ENCODE results near the gene PHACTR3.

PHACTR3 gene

DNA sequence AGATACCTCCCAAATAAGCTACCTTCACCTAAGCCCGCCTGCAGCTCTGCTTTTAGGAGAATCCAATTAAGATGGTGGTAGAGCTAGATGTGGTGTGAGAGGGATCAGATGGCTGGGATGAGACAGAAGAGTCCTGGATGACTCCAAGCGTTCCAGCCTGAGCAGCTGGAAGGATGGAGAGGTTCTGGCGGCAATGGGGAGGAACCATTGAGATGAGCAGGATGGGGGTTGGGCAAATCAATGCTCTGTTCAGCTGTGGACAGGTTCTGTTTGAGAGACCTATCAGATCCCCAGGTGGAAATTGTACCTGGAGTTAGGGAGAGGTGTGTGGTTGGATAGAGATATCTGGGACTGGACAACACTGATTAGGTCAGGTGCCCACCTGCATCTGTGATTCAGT lies 23.0 kb downstream of the PHACTR3 start:
- Histone ChIP-seq H2AFZ (ENCODE audit: low read depth, low read length) (no peak overlapping the region), H3K4me3 (ENCODE audit: insufficient read depth in 1 of 2, low read depth in 1 of 2, low read length in 2 of 2) (no peak overlapping the region), H3K79me1 (replicated peaks; ENCODE audit: low read length, poor library complexity, severe bottlenecking) (no peaks in the 10 kb centered on the region), H3K4me1 (ENCODE audit: control insufficient read depth, insufficient read depth, low read depth, low read length) (peaks cover 1% of the 10 kb centered on the region), H2BK15ac (ENCODE audit: low read depth, poor library complexity, severe bottlenecking) (no peak overlapping the region), H3K4me2 (ENCODE audit: low read length, poor library complexity, severe bottlenecking) (no peak overlapping the region), H3K4ac (ENCODE audit: low read depth in 1 of 2, low read length in 2 of 2) (no peak overlapping the region), H3K14ac (ENCODE audit: low read length in 2 of 2) (no peak overlapping the region), H3K9ac (ENCODE audit: low read length) (no peak overlapping the region), H3K18ac (ENCODE audit: low read depth in 1 of 2, low read length in 2 of 2) (no peak overlapping the region), H3K36me3 (ENCODE audit: control insufficient read depth in 1 of 2, insufficient read depth in 2 of 2, low read depth in 1 of 2, low read length in 2 of 2) (peaks cover 0 to 3% of the 10 kb centered on the region in 2 experiments), H2BK120ac (ENCODE audit: low read depth, low read length) (no peak overlapping the region), H2BK5ac (ENCODE audit: low read depth, low read length, poor library complexity, severe bottlenecking) (no peak overlapping the region), H2AK5ac (ENCODE audit: low read length, severe bottlenecking) (no peak overlapping the region), H2BK12ac (ENCODE audit: low read length in 2 of 2) (no peak overlapping the region), H4K91ac (ENCODE audit: low read length) (no peak overlapping the region), H3K23ac (ENCODE audit: low read length in 2 of 2) (no peak overlapping the region), H3K27ac (ENCODE audit: low read length, poor library complexity, severe bottlenecking) (no peak overlapping the region), H3K27me3 (ENCODE audit: control insufficient read depth in 1 of 2, insufficient read depth in 1 of 2, low read length in 2 of 2) (peaks cover 0 to 20% of the 10 kb centered on the region in 2 experiments), H4K8ac (ENCODE audit: low read length) (no peak overlapping the region), H3K9me3 (ENCODE audit: control insufficient read depth, low read length) (no peaks in the 10 kb centered on the region)
- no peak for DNase-seq
- 43% methylated on average over 3 of the region's 3 CpGs for WGBS

GRCh38 chr20:59628171-59628570 lies 23.8 kb downstream of the PHACTR3 start:
- Histone ChIP-seq H3K23ac (ENCODE audit: low read length in 2 of 2) (no peak overlapping the region), H2BK12ac (ENCODE audit: low read length in 2 of 2) (no peak overlapping the region), H2BK15ac (ENCODE audit: low read depth, poor library complexity, severe bottlenecking) (no peak overlapping the region), H3K4me3 (ENCODE audit: insufficient read depth in 1 of 2, low read depth in 1 of 2, low read length in 2 of 2) (peak overlapping the region in 1 of 2 experiments; percentile 21), H3K18ac (ENCODE audit: low read depth in 1 of 2, low read length in 2 of 2) (no peak overlapping the region), H3K79me1 (replicated peaks; ENCODE audit: low read length, poor library complexity, severe bottlenecking) (no peaks in the 10 kb centered on the region), H3K4me1 (ENCODE audit: control insufficient read depth, insufficient read depth, low read depth, low read length) (peaks cover 1% of the 10 kb centered on the region), H3K36me3 (ENCODE audit: control insufficient read depth in 1 of 2, insufficient read depth in 2 of 2, low read depth in 1 of 2, low read length in 2 of 2) (peaks cover 0 to 3% of the 10 kb centered on the region in 2 experiments), H2AFZ (ENCODE audit: low read depth, low read length) (no peak overlapping the region), H3K27me3 (ENCODE audit: control insufficient read depth in 1 of 2, insufficient read depth in 1 of 2, low read length in 2 of 2) (peaks cover 0 to 25% of the 10 kb centered on the region in 2 experiments), H3K4me2 (ENCODE audit: low read length, poor library complexity, severe bottlenecking) (no peak overlapping the region), H2BK120ac (ENCODE audit: low read depth, low read length) (no peak overlapping the region), H3K27ac (ENCODE audit: low read length, poor library complexity, severe bottlenecking) (no peak overlapping the region), H2BK5ac (ENCODE audit: low read depth, low read length, poor library complexity, severe bottlenecking) (no peak overlapping the region), H3K14ac (ENCODE audit: low read length in 2 of 2) (no peak overlapping the region), H4K8ac (ENCODE audit: low read length) (no peak overlapping the region), H4K91ac (ENCODE audit: low read length) (peak overlapping the region; percentile 9), H2AK5ac (ENCODE audit: low read length, severe bottlenecking) (no peak overlapping the region), H3K9ac (ENCODE audit: low read length) (no peak overlapping the region), H3K4ac (ENCODE audit: low read depth in 1 of 2, low read length in 2 of 2) (no peak overlapping the region), H3K9me3 (ENCODE audit: control insufficient read depth, low read length) (no peaks in the 10 kb centered on the region)
- DNase-seq, result no peak
- WGBS, result 66% methylated on average over 15 of the region's 15 CpGs

DNA sequence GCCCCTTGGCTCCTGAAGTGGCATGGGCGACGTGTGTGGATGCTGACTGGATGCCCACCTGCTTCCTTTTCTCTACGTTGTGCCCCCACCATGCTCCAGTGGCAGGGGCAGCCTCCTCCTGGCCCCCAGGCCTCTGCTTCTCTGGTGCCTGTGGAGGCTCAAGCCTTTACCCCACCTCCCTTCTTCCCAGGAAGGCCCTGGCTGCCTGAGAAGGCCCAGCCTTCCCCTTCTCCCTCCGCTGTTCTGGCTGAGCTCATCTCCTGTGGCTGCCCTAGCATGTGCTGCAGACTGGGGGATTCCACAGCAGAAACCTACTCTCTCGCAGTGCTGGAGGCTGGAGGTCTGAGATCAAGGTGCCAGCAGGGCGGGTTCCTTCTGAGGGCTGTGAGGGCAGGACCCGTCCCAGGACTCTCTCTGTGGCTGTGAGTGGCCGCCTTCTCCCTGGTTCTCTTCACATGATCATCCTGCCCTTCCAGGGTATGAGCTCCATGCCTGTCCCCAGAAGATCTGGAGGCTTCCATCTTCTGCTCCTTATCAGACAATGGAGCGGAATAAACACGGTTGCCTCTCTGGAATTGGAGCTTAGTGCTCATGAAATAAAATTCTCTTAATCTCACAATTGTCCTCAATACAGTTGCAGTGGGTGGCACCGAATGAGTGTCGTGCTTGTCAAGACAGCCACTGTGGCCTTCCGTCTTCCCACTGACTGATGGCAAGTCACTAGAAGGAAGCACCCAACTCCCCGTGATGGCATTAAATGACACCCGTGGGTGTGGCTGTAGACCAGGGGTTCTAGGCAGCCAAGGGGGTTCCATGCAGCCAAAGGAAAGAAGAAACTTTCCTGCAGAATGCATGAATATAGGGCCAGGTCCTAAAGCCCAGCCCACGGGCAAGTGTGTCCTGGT lies 25.1 kb downstream of the PHACTR3 start:
- no peak overlapping the region for H3K9ac ChIP-seq (ENCODE audit: low read length)
- H3K14ac ChIP-seq (ENCODE audit: low read length in 2 of 2), result no peak overlapping the region
- no peaks in the 10 kb centered on the region for H3K9me3 ChIP-seq (ENCODE audit: control insufficient read depth, low read length)
- no peak overlapping the region for H2AFZ ChIP-seq (ENCODE audit: low read depth, low read length)
- H2BK5ac ChIP-seq (ENCODE audit: low read depth, low read length, poor library complexity, severe bottlenecking), result no peak overlapping the region
- H2AK5ac ChIP-seq (ENCODE audit: low read length, severe bottlenecking), result no peak overlapping the region
- H3K79me1 ChIP-seq (replicated peaks; ENCODE audit: low read length, poor library complexity, severe bottlenecking), result no peaks in the 10 kb centered on the region
- no peak overlapping the region for H2BK15ac ChIP-seq (ENCODE audit: low read depth, poor library complexity, severe bottlenecking)
- peaks cover 1% of the 10 kb centered on the region for H3K4me1 ChIP-seq (ENCODE audit: control insufficient read depth, insufficient read depth, low read depth, low read length)
- peaks cover 0 to 23% of the 10 kb centered on the region in 2 experiments for H3K27me3 ChIP-seq (ENCODE audit: control insufficient read depth in 1 of 2, insufficient read depth in 1 of 2, low read length in 2 of 2)
- H2BK12ac ChIP-seq (ENCODE audit: low read length in 2 of 2), result no peak overlapping the region
- DNase-seq, result no peak
- no peak overlapping the region for H4K8ac ChIP-seq (ENCODE audit: low read length)
- H3K23ac ChIP-seq (ENCODE audit: low read length in 2 of 2), result no peak overlapping the region
- 63% methylated on average over 15 of the region's 16 CpGs for WGBS
- H3K4ac ChIP-seq (ENCODE audit: low read depth in 1 of 2, low read length in 2 of 2), result no peak overlapping the region
- H3K4me2 ChIP-seq (ENCODE audit: low read length, poor library complexity, severe bottlenecking), result no peak overlapping the region
- no peak overlapping the region for H3K18ac ChIP-seq (ENCODE audit: low read depth in 1 of 2, low read length in 2 of 2)
- H4K91ac ChIP-seq (ENCODE audit: low read length), result no peak overlapping the region
- H3K4me3 ChIP-seq (ENCODE audit: insufficient read depth in 1 of 2, low read depth in 1 of 2, low read length in 2 of 2), result no peak overlapping the region
- H2BK120ac ChIP-seq (ENCODE audit: low read depth, low read length), result no peak overlapping the region
- H3K36me3 ChIP-seq (ENCODE audit: control insufficient read depth in 1 of 2, insufficient read depth in 2 of 2, low read depth in 1 of 2, low read length in 2 of 2), result peaks cover 0 to 3% of the 10 kb centered on the region in 2 experiments
- no peak overlapping the region for H3K27ac ChIP-seq (ENCODE audit: low read length, poor library complexity, severe bottlenecking)

GRCh38 chr20:59630526-59630925 lies 26.2 kb downstream of the PHACTR3 start:
- no peak overlapping the region for H3K23ac ChIP-seq (ENCODE audit: low read length in 2 of 2)
- H3K14ac ChIP-seq (ENCODE audit: low read length in 2 of 2), result no peak overlapping the region
- peaks cover 0 to 3% of the 10 kb centered on the region in 2 experiments for H3K36me3 ChIP-seq (ENCODE audit: control insufficient read depth in 1 of 2, insufficient read depth in 2 of 2, low read depth in 1 of 2, low read length in 2 of 2)
- DNase-seq, result no peak
- H2AFZ ChIP-seq (ENCODE audit: low read depth, low read length), result no peak overlapping the region
- peaks cover 0 to 21% of the 10 kb centered on the region in 2 experiments for H3K27me3 ChIP-seq (ENCODE audit: control insufficient read depth in 1 of 2, insufficient read depth in 1 of 2, low read length in 2 of 2)
- H3K27ac ChIP-seq (ENCODE audit: low read length, poor library complexity, severe bottlenecking), result no peak overlapping the region
- H2BK5ac ChIP-seq (ENCODE audit: low read depth, low read length, poor library complexity, severe bottlenecking), result no peak overlapping the region
- H3K9ac ChIP-seq (ENCODE audit: low read length), result no peak overlapping the region
- 38% methylated on average over 7 of the region's 8 CpGs for WGBS
- peaks cover 1% of the 10 kb centered on the region for H3K4me1 ChIP-seq (ENCODE audit: control insufficient read depth, insufficient read depth, low read depth, low read length)
- H4K8ac ChIP-seq (ENCODE audit: low read length), result no peak overlapping the region
- H2BK12ac ChIP-seq (ENCODE audit: low read length in 2 of 2), result no peak overlapping the region
- no peak overlapping the region for H4K91ac ChIP-seq (ENCODE audit: low read length)
- H3K4ac ChIP-seq (ENCODE audit: low read depth in 1 of 2, low read length in 2 of 2), result no peak overlapping the region
- no peak overlapping the region for H3K4me2 ChIP-seq (ENCODE audit: low read length, poor library complexity, severe bottlenecking)
- H2BK15ac ChIP-seq (ENCODE audit: low read depth, poor library complexity, severe bottlenecking), result no peak overlapping the region
- H3K18ac ChIP-seq (ENCODE audit: low read depth in 1 of 2, low read length in 2 of 2), result no peak overlapping the region
- no peak overlapping the region for H2AK5ac ChIP-seq (ENCODE audit: low read length, severe bottlenecking)
- no peaks in the 10 kb centered on the region for H3K79me1 ChIP-seq (replicated peaks; ENCODE audit: low read length, poor library complexity, severe bottlenecking)
- H3K4me3 ChIP-seq (ENCODE audit: insufficient read depth in 1 of 2, low read depth in 1 of 2, low read length in 2 of 2), result no peak overlapping the region
- H3K9me3 ChIP-seq (ENCODE audit: control insufficient read depth, low read length), result no peaks in the 10 kb centered on the region
- no peak overlapping the region for H2BK120ac ChIP-seq (ENCODE audit: low read depth, low read length)
